Ovary (tissue), 3 donors: ENCODE results near the gene VEGFB.
A peak's percentile ranks its signal among the peaks of the same experiment; 100 is the strongest.

Experiments
- POLR2A ChIP-seq: fragments of 450-650 bp; IDR thresholded peaks from one replicate; pipeline ENCODE4 v1.6.1; 2017; ENCODE audit warnings: antibody characterized with exemption, mild to moderate bottlenecking, moderate library complexity
- TF ChIP-seq, protein P1 (sequence below), 3 donors: fragments of 450-650 bp in 2 of 3; fragments of 200-600 bp in 1 of 3; IDR thresholded peaks; one replicate each; pipeline versions ENCODE4 v1.5.1 to v1.8.0; 2016 to 2022; ENCODE audit warnings: antibody characterized with exemption in 3 of 3, mild to moderate bottlenecking in 1 of 3
- donor health status: DM: no; HTN: no; CAD: no.

DNA sequence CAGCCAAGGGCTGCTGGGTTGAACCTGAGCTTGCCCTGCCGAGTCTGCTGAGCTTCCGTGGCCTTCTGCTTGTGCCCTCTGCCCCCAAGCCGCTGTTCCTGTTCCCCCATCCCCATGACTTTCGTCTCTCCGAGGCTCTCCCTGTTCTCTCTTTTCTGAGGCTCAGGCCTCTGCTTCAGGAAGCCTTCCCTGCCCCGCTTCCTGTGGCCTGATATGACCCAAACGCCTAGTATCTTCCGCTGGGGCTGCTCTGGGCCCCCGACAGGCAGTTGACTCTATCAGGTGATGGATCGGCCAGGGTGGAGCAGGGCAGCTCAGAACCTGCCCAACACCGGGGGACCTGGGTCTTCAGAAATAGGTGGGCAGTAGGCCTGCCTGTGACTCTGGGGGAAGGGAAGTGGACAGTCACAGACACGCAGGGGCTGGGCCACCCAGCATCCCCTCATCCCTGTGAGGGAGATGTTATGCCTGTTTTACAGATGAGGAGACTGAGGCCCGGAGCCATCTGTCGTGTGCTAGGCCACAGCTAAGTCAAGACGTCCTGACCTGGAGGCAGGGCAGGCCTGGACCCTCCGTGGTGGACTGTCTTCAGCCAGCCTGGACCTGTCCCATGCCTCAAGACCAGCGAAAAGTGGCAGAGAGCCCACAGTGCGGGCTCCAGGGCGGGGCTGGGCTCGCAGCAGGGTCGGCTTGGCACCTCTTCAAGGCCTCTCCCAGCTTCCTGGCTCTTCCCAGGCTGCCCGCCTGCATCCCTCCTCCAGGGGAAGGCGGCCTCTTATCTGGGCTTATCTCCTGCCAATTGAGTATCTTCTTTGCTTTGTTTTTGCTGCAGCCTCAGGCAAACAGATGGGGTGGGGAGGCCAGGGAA is 33.9 kb downstream of the VEGFB start:
- TF ChIP-seq, protein P1, sequence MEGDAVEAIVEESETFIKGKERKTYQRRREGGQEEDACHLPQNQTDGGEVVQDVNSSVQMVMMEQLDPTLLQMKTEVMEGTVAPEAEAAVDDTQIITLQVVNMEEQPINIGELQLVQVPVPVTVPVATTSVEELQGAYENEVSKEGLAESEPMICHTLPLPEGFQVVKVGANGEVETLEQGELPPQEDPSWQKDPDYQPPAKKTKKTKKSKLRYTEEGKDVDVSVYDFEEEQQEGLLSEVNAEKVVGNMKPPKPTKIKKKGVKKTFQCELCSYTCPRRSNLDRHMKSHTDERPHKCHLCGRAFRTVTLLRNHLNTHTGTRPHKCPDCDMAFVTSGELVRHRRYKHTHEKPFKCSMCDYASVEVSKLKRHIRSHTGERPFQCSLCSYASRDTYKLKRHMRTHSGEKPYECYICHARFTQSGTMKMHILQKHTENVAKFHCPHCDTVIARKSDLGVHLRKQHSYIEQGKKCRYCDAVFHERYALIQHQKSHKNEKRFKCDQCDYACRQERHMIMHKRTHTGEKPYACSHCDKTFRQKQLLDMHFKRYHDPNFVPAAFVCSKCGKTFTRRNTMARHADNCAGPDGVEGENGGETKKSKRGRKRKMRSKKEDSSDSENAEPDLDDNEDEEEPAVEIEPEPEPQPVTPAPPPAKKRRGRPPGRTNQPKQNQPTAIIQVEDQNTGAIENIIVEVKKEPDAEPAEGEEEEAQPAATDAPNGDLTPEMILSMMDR (IDR thresholded peaks at IDR 0.05), result peak in 1 of 3 donors; percentile 18
- TF ChIP-seq POLR2A, result no peak
